Measurements from ENCODE around the gene ARAP1.

The ARAP1 gene

DNA sequence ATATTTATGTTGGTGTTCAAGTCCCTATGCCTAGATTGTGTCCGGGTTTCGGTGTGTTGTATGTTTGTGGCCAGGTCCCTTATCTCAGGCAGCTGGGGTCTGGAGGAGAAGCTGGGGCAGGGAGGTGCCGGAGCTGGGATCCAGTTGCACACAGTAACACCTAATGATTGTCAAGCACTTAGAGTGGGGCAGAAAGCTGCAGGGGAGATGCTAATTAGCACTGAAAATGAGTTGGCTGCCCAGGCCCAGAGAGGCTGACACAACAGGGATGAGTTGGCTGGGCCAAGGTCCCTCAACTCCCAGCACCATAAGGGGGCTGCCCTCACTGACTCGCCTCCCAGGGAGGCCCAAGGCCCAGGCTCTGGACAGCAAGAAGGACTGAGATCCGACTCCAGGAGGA, 90.2 kb downstream of the ARAP1 start:
- Histone ChIP-seq H3K27me3 (ENCODE audit: insufficient read depth, poor library complexity, severe bottlenecking) (peaks cover 2% of the 10 kb centered on the region), H3K27ac (replicated peaks) (no peak overlapping the region), H3K4me3 (replicated peaks; ENCODE audit: insufficient read depth, low read length) (no peak overlapping the region)
- no peak for DNase-seq (ENCODE audit: low read depth in 1 of 2, low spot score in 1 of 2)
- no peak for TF ChIP-seq GABPA (IDR thresholded peaks at IDR 0.05; ENCODE audit: low read depth)
- TF ChIP-seq SPI1 (IDR thresholded peaks at IDR 0.05; ENCODE audit: borderline replicate concordance, low read depth): no peak
- TF ChIP-seq POLR2AphosphoS5 (IDR thresholded peaks at IDR 0.05; ENCODE audit: low read depth): no peak
- TF ChIP-seq, protein P1, sequence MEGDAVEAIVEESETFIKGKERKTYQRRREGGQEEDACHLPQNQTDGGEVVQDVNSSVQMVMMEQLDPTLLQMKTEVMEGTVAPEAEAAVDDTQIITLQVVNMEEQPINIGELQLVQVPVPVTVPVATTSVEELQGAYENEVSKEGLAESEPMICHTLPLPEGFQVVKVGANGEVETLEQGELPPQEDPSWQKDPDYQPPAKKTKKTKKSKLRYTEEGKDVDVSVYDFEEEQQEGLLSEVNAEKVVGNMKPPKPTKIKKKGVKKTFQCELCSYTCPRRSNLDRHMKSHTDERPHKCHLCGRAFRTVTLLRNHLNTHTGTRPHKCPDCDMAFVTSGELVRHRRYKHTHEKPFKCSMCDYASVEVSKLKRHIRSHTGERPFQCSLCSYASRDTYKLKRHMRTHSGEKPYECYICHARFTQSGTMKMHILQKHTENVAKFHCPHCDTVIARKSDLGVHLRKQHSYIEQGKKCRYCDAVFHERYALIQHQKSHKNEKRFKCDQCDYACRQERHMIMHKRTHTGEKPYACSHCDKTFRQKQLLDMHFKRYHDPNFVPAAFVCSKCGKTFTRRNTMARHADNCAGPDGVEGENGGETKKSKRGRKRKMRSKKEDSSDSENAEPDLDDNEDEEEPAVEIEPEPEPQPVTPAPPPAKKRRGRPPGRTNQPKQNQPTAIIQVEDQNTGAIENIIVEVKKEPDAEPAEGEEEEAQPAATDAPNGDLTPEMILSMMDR (IDR thresholded peaks at IDR 0.05; ENCODE audit: insufficient read depth, low read length): no peak
- TF ChIP-seq, protein P2, sequence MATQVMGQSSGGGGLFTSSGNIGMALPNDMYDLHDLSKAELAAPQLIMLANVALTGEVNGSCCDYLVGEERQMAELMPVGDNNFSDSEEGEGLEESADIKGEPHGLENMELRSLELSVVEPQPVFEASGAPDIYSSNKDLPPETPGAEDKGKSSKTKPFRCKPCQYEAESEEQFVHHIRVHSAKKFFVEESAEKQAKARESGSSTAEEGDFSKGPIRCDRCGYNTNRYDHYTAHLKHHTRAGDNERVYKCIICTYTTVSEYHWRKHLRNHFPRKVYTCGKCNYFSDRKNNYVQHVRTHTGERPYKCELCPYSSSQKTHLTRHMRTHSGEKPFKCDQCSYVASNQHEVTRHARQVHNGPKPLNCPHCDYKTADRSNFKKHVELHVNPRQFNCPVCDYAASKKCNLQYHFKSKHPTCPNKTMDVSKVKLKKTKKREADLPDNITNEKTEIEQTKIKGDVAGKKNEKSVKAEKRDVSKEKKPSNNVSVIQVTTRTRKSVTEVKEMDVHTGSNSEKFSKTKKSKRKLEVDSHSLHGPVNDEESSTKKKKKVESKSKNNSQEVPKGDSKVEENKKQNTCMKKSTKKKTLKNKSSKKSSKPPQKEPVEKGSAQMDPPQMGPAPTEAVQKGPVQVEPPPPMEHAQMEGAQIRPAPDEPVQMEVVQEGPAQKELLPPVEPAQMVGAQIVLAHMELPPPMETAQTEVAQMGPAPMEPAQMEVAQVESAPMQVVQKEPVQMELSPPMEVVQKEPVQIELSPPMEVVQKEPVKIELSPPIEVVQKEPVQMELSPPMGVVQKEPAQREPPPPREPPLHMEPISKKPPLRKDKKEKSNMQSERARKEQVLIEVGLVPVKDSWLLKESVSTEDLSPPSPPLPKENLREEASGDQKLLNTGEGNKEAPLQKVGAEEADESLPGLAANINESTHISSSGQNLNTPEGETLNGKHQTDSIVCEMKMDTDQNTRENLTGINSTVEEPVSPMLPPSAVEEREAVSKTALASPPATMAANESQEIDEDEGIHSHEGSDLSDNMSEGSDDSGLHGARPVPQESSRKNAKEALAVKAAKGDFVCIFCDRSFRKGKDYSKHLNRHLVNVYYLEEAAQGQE (IDR thresholded peaks at IDR 0.05; ENCODE audit: insufficient replicate concordance, low read depth): no peak

DNA sequence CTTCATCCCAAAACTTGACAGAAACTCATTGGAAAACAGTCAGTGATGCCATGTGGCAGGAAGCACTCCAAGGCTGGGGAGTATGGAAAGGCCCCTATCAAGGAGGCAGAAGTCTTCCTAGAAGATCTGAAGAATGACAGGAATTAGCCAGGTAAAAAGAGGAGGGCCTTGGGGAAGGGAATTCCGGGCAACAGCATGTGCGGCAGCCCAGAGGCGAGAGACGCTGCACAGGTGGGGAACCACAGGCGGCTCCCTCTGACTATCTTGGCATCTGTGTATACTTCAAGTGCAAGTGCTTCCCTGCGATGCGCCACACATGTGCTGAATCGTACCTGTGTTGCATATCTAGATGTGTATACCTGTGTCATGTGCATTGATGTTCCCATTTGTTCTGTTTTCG, 90.7 kb downstream of the ARAP1 start:
- peaks cover 2% of the 10 kb centered on the region for H3K27me3 ChIP-seq (ENCODE audit: insufficient read depth, poor library complexity, severe bottlenecking)
- H3K4me3 ChIP-seq (replicated peaks; ENCODE audit: insufficient read depth, low read length): no peak overlapping the region
- no peak for TF ChIP-seq GABPA (IDR thresholded peaks at IDR 0.05; ENCODE audit: low read depth)
- TF ChIP-seq, protein P2 (IDR thresholded peaks at IDR 0.05; ENCODE audit: insufficient replicate concordance, low read depth): no peak
- TF ChIP-seq SPI1 (IDR thresholded peaks at IDR 0.05; ENCODE audit: borderline replicate concordance, low read depth): no peak
- H3K27ac ChIP-seq (replicated peaks): no peak overlapping the region
- DNase-seq (ENCODE audit: low read depth in 1 of 2, low spot score in 1 of 2): no peak

DNA sequence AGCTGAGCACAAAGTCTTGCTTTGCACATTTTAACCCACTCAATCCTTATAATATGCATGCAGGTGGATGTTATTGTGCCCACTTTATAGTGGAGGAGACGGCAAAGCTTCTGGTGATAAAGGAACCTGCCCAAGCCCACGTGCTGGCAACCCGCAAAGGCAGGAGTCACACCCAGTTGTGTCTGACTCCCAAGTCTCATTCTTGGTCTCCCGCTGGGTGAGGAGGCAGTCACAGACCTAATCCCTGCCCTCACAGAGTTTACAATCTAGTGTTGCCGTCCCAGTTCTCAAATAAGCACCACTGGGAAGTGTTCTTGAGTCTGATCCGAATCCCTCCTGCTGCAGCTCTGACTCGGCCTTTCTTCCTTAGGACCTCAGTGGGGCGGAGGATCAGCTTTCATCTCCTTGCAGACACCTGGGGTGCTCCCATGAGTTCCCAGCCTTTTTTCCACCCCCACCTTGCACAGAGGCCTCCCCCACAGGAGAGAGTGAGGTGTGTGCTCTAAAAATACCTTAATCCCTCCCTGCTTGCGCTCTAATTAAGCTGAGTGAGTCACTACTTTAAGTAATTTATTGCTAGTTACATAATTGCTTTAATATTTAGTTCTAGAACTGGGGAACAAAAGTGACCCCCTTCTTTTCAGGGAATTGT, 93.1 kb downstream of the ARAP1 start:
- TF ChIP-seq, protein P1 (IDR thresholded peaks at IDR 0.05; ENCODE audit: insufficient read depth, low read length): no peak
- no peak for TF ChIP-seq POLR2AphosphoS5 (IDR thresholded peaks at IDR 0.05; ENCODE audit: low read depth)
- TF ChIP-seq GABPA (IDR thresholded peaks at IDR 0.05; ENCODE audit: low read depth): no peak
- no peak for TF ChIP-seq SPI1 (IDR thresholded peaks at IDR 0.05; ENCODE audit: borderline replicate concordance, low read depth)
- TF ChIP-seq, protein P2 (IDR thresholded peaks at IDR 0.05; ENCODE audit: insufficient replicate concordance, low read depth): no peak
- Histone ChIP-seq H3K27me3 (ENCODE audit: insufficient read depth, poor library complexity, severe bottlenecking) (peaks cover 2% of the 10 kb centered on the region), H3K27ac (replicated peaks) (no peak overlapping the region), H3K4me3 (replicated peaks; ENCODE audit: insufficient read depth, low read length) (no peak overlapping the region)
- DNase-seq (ENCODE audit: low read depth in 1 of 2, low spot score in 1 of 2): no peak
